KOPT-K1 (cell line): ENCODE data around the gene NRM.
A peak's percentile ranks its signal among the peaks of the same experiment; 100 is the strongest.
"Not testable (repeated sequence)": the region's sequence is repeated elsewhere in the genome, so short reads cannot be mapped to it uniquely, and the experiment has no call there.

Experiments used
- H3K27ac ChIP-seq: fragments of 200-600 bp; sonication (generic); 2 replicates; pipeline ENCODE4 v1.5.1; 2016; ENCODE audit warnings: antibody characterized with exemption, mild to moderate bottlenecking, low read depth, low read length; ENCODE audit not compliant: poor library complexity, severe bottlenecking
- H3K36me3 ChIP-seq: fragments of 200-600 bp; sonication (generic); 2 replicates; pipeline ENCODE4 v1.5.1; 2017; ENCODE audit warnings: antibody characterized with exemption, mild to moderate bottlenecking, low read length, moderate library complexity; ENCODE audit not compliant: insufficient read depth
- H3K9me3 ChIP-seq: fragments of 200-600 bp; sonication (generic); 2 replicates; pipeline ENCODE4 v1.5.1; 2017; ENCODE audit warnings: antibody characterized with exemption, low read length, mild to moderate bottlenecking; ENCODE audit not compliant: insufficient read depth, poor library complexity, severe bottlenecking

Gene NRM

GRCh38 chr6:30690403-30691207 lies at the start of gene NRM:
TSS of gene NRM (minus strand) at chr6:30690984. CDS start at chr6:30690974, 10 bp downstream.
- Histone ChIP-seq H3K9me3 (no peaks in the 10 kb centered on the region), H3K36me3 (0 out of 2 replicates have a peak, but pooled peaks cover 6% of the 10 kb centered on the region), H3K27ac (peak within 1 kb of the TSS; percentile 85)

GRCh38 chr6:30740540-30740870 lies 49.7 kb upstream of the NRM start:
- H3K27ac ChIP-seq: no peak overlapping the region
- H3K9me3 ChIP-seq: no peaks in the 10 kb centered on the region
- H3K36me3 ChIP-seq: peaks cover 36% of the 10 kb centered on the region

- no peaks in the 10 kb centered on the region for H3K9me3 ChIP-seq
- H3K27ac ChIP-seq: peak overlapping the region; percentile 62
- H3K36me3 ChIP-seq: peaks cover 55% of the 10 kb centered on the region
Measured at GRCh38 chr6:30738532-30738931, 47.7 kb upstream of the NRM start.

- Histone ChIP-seq H3K36me3 (peaks cover 82% of the 10 kb centered on the region), H3K9me3 (no peaks in the 10 kb centered on the region), H3K27ac (no peak overlapping the region)
Measured at GRCh38 chr6:30735668-30736314, 45.0 kb upstream of the NRM start.

GRCh38 chr6:30732237-30732943 lies 41.6 kb upstream of the NRM start:
- H3K9me3 ChIP-seq: no peaks in the 10 kb centered on the region
- H3K36me3 ChIP-seq: peaks cover 86% of the 10 kb centered on the region
- H3K27ac ChIP-seq: no peak overlapping the region

- Histone ChIP-seq H3K36me3 (peaks cover 95% of the 10 kb centered on the region), H3K27ac (no peak overlapping the region), H3K9me3 (no peaks in the 10 kb centered on the region)
Measured at GRCh38 chr6:30730601-30731435, 40.0 kb upstream of the NRM start.

GRCh38 chr6:30727920-30728553 lies 37.3 kb upstream of the NRM start:
- H3K27ac ChIP-seq: no peak overlapping the region
- H3K9me3 ChIP-seq: no peaks in the 10 kb centered on the region
- H3K36me3 ChIP-seq: peaks cover 95% of the 10 kb centered on the region

- Histone ChIP-seq H3K27ac (no peak overlapping the region), H3K36me3 (peaks cover 96% of the 10 kb centered on the region), H3K9me3 (no peaks in the 10 kb centered on the region)
Measured at GRCh38 chr6:30726506-30727413, 36.0 kb upstream of the NRM start.

- Histone ChIP-seq H3K27ac (no peak overlapping the region), H3K36me3 (peaks cover 91% of the 10 kb centered on the region), H3K9me3 (no peaks in the 10 kb centered on the region)
Measured at GRCh38 chr6:30725713-30726505, 35.1 kb upstream of the NRM start.

- no peaks in the 10 kb centered on the region for H3K9me3 ChIP-seq
- no peak overlapping the region for H3K27ac ChIP-seq
- peaks cover 82% of the 10 kb centered on the region for H3K36me3 ChIP-seq
Measured at GRCh38 chr6:30724906-30725667, 34.3 kb upstream of the NRM start.

GRCh38 chr6:30723843-30724741 lies 33.3 kb upstream of the NRM start:
- H3K36me3 ChIP-seq: peaks cover 72% of the 10 kb centered on the region
- not testable (repeated sequence) for H3K9me3 ChIP-seq, H3K27ac ChIP-seq
